HG03175 (cell line): ENCODE data around the gene SFPQ.
A peak's percentile ranks its signal among the peaks of the same experiment; 100 is the strongest.
"Not testable (repeated sequence)": the region's sequence is repeated elsewhere in the genome, so short reads cannot be mapped to it uniquely, and the experiment has no call there.

ENCODE experiments used
- ATAC-seq: cut with Tn5 transposase; IDR thresholded peaks from one replicate; pipeline ENCODE4 v1.9.1; 2021; ENCODE audit warnings: mild to moderate bottlenecking, moderate library complexity; ENCODE audit not compliant: unreplicated experiment

Gene SFPQ, protein sequence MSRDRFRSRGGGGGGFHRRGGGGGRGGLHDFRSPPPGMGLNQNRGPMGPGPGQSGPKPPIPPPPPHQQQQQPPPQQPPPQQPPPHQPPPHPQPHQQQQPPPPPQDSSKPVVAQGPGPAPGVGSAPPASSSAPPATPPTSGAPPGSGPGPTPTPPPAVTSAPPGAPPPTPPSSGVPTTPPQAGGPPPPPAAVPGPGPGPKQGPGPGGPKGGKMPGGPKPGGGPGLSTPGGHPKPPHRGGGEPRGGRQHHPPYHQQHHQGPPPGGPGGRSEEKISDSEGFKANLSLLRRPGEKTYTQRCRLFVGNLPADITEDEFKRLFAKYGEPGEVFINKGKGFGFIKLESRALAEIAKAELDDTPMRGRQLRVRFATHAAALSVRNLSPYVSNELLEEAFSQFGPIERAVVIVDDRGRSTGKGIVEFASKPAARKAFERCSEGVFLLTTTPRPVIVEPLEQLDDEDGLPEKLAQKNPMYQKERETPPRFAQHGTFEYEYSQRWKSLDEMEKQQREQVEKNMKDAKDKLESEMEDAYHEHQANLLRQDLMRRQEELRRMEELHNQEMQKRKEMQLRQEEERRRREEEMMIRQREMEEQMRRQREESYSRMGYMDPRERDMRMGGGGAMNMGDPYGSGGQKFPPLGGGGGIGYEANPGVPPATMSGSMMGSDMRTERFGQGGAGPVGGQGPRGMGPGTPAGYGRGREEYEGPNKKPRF

GRCh38 chr1:35192853-35193664 lies at the start of gene SFPQ:
Gene SFPQ (minus strand): TSS chr1:35193145. CDS start chr1:35193049, 96 bp downstream.
- peak; percentile 92 for ATAC-seq

DNA sequence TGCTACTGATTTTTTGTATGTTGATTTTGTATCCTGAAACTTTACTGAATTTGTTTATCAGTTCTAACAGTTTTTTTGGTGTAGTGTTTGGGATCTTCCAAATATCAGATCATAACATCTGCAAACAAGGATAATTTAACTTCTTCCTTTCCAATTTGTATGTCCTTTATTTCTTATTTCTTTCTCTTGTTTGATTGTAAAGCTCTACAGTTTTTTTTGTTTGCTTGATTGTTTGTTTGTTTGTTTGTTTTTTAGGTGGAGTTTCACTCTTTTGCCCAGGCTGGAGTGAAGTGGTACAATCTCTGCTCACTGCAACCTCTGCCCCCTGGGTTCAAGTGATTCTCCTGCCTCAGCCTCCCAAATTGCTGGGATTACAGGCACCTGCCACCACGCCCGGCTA lies 43.8 kb upstream of the SFPQ start:
- not testable (repeated sequence) for ATAC-seq

DNA sequence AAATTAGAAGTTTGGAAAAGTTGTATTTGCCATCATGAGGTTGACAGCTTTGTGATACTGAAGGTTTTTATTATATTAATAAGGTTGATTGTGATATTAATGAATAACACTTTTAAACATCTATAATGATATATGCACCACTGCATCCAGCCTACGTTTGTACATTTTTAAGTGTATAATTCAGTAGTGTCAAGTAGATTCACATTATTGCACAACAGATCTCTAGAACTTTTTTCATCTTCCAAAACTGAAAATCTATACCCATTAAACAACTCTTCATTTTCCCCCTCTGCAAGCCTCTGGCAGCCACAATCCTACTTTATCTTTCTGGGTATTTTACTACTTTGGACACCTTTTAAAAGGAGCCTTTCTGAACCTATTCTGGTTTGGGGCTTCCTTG lies 38.3 kb upstream of the SFPQ start:
- ATAC-seq, result no peak

- ATAC-seq, result no peak
These were observed 36.8 kb upstream of the SFPQ start for GRCh38 chr1:35229587-35230360.

DNA sequence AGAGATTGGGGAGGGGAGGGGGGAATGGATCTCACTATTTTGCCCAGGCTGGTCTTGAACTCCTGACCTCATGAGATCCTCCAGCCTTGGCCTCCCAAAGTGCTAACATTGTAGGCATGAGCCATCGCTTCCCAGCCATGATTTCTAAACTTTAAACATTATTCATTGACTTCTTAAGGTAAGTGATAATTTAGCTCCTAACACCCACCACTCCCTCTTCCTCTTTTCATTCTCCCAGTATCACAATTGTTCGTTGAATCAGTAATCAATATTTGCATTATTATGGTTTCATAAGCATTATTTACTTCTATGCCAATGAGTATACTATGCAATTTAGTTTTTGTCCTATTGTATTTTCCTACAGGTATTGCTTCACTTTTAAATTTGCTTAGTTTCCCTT lies 33.6 kb upstream of the SFPQ start:
- no peak for ATAC-seq

- ATAC-seq, result no peak
These were observed 30.2 kb upstream of the SFPQ start for GRCh38 chr1:35223084-35223630.

GRCh38 chr1:35222322-35223083 lies 29.6 kb upstream of the SFPQ start:
- no peak for ATAC-seq

DNA sequence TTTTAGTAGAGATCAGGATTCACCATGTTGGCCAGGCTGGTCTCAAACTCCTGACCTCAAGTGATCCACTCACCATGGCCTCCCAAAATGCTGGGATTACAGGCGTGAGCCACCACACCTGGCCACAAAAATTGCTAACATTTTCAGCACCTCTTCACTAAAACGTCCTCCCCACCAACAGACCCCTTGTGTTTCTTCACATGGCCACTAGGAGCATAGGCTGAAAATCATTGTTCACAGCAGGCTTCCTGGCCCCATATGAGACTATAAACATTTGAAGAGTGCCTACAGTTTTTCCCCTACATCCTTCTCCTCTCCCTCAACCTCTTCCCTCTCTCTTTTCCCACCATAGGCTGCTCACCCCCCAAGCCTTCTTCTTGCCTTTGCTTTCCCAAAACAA lies 28.0 kb upstream of the SFPQ start:
- ATAC-seq, result no peak

DNA sequence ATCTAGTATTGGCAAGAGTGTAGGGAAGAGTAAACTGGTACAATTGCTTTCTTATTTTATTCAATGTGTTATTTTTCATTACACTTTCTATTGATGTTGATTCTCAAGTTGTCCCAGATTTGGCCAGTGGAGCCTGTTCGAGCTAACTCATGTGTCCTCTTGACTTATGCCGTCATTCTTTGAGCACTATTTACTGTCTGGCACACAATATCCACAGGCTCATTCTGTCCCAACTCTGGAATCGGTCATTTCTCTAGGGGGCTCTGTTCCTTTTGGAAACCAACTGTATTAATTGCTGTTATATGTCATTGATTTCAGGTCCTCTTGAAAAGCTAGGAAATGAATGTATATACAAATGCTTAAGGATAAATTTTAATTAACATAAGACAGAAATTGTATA lies 22.4 kb upstream of the SFPQ start:
- ATAC-seq, result no peak

DNA sequence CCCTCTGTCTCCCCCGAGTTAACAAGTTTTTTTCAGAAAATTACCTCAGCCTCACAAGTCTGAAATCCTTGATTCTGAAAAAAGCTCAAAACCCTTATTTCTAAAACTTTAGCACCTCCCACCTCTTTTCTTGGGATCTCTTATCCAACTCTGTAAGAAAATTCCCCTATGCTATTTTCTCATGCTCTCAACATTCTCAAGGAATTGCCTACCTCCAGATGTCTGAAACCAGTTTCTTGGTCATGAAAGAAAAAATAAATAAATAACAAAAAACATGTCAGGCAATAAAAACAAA lies 18.1 kb upstream of the SFPQ start:
- no peak for ATAC-seq

DNA sequence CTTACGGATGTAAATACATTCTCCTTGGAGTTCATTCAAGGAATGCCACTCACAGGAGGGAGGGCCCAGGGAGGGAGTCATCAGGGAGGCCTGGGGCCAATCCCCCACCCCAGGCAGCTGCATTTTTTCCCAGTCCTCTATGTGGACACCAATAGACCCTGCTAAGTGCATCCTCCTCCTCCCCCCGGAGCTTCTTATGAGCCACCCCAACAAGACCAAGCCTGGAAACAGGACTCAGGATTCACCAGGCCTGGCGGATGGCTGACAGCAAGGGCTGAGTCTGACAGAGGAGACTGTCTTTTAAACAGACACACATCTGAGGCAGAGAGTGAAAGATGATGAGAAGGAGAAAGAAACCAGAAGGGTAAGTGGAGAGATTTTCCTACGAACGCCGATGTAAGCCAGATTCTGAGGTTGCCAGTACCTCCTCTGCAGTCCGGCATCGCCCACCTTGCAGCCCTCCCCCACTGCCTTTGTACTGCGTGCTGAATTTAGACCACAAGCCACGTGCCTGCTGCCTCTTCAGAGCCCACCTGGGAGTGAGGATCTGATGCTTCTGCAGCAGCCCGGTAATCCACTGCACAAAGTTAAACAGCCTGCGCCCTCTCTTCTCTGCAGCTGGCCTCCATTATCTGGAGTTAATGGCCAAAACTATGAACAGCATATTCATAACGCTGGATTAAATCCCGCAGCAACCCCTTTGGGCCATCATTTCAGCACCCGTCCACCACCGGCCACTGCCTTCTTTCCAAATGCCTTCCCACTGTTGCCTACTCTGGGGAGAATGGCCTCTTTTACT lies 17.6 kb upstream of the SFPQ start:
- ATAC-seq, result no peak

DNA sequence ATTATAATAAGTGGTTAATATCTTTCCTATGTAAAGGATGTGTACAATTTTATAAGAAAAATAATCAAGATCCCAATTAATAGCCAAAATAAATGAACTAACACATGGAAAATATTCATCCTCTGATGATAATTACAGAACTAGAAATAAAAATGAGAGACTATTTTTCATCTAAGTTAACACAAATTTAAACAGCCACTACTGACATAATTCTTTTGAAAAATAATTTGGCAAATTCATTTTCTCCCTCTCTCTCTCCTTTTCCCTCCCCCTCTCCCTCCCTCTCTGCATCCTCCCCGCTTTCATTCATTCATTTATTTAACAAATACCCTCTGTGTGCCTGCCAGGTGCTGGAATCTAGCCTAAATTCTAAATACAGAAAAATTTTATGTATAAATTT lies 10.3 kb upstream of the SFPQ start:
- ATAC-seq, result no peak

DNA sequence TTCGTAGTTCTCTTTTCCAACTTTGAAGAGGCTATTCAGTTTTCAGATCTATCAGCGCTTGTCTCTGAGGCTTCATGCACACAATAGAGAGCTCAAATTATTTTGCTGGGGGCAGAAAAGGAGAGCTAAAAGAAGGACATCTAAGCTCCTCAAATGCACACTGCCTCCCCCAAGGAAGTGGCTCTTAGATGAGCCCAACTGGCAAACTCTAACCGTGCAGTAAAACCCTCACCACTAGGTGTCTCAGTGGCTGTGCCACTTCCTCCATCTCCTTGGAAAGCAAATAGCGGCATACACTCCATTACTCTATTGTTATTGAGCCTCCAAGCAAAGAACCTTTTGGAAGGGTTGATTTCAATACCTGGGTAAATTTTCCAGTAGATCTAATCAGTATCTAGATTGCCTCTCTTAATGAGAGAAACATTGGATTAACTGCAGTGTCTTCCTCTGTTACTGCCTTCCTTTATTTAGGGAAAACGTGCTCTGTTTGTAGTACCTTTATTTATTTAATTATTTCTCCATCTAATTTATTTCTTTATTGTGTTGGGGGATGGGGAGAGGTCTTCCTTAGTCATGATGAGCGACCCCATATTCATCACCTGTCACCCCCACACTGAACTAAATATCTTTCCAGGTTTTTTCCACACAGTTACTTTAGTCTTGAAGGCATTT lies 9.2 kb upstream of the SFPQ start:
- peak; percentile 76 for ATAC-seq

DNA sequence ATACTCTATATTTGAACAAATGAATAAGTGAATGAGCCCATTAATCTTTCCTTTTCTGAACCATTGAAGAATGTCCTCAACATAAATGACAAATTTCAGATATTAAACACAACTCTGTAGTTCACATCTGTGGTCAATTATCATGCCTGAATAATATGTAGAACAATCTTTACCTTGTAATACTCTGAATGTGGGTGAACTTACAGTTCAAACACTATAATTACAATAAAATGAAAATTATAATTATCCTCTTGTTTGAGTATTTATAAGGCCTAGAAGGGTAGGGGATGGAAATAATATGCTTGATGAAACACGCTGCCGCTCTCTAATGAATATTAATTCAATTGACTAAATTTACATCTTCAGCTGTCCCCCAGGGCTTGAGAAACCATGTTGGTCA lies 8.7 kb upstream of the SFPQ start:
- ATAC-seq, result no peak

- peak; percentile 46 for ATAC-seq
These were observed 691 bp downstream of the SFPQ start for GRCh38 chr1:35192056-35192852.

DNA sequence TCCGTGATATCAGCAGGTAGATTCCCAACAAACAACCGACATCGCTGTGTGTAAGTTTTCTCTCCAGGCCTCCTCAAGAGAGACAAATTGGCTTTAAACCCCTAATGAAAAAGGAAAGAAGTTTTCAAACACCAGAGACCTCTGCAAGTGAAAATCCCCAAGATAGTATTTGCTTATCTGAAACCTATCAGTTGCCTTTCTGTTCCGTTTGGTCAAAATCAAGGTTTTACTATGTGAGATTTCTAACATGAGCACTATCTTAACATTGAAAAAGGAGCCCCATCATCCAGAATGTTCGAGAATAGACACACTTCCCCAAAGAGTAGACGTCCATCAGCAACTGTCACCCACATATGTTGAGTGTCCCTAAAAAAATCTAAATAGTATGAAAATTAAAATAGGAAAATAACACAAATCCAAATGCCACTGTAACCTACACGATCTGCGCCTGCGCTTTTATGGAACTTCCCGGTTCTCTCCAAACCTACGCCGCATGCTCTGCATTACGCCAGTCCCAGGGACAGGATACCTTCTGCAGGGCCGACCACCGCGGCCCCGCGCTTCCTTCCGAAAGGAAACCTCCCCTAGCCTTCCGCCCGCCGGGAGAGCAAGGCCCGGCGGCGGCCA lies 1.4 kb downstream of the SFPQ start:
- no peak for ATAC-seq

GRCh38 chr1:35190784-35191183 lies 2.2 kb downstream of the SFPQ start:
- no peak for ATAC-seq
